ENCODE data around the gene TLR5.

The TLR5 gene

DNA sequence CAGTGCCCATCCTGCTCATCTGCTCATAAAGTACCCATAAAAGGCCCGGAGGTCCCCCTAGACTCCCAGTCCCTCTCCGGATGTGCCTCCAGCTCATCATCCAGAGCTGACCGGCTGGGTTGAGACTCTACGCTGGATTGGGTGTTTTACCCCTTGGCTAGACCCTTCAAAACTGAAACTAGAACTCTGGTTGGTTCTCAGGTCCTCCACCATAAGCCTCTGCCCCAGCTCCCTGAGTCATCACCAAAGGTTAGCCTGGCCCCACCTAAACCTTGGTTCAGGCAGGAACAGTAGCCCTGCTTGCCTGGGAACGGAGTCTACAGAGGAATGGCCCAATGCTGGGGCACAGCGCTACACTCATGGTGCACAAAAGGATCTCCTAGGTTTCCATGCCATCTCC, 75.1 kb downstream of the TLR5 start:
- no peak for DNase-seq

DNA sequence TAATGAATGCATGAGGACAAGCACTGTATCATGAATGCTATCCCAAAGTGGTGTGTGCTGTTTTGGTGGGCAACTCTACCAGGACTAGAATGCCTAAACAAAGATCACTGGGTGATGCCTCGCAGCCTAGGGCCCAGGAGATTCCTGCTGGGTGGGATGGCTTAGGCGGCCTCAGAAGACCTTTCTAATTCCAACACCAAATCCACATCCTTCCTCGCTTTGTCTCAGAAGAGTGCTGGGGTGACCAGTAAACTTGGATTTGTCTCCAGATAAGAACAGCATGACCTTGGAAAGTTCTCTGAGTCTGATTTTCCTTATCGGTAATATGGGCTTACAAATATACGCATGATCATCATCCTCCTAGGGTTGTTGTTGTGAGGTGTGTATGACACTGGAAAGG, 76.6 kb downstream of the TLR5 start:
- no peak for DNase-seq

DNA sequence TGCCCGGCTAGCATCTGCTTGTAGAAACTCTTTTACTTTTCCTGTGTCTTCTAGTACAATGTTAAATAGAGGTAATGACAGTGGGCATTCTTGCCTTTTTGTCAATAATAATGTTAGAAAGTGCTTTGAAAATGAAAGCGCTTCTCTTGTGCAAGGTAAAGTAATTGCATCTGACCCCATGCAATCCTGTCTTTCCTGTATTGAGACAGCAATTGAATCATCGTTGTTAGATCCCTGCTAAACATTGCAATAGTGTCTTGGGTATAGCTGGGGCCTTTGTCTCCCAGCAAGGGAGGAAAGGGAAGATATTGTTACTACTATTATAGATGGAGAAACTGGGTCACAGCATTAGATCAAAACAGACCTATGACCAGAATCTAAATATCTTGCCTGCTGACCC, 80.9 kb downstream of the TLR5 start:
- no peak for DNase-seq

DNA sequence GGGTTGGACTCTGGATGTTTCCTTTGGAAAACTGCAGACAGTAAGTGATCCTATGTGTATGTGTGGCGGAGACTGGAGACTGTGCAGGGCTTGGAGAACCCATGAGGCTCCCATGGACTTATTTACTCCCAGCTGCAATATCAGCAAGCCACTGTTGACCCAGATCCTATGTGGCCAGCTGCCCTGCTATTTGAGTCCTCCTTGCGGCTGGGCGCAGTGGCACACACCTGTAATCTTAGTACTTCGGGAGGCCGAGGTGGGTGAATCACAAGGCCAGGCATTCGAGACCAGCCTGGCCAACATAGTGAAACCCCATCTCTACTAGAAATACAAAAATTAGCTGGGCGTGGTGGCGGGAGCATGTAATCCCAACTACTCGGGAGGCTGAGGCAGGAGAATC, 83.5 kb downstream of the TLR5 start:
- DNase-seq, result no peak
